ENCODE data around the gene EPHB1. TPM values are rescaled to one million over a fixed set of nuclear protein-coding genes. Genes with fewer than 3 reads are reported as not detected.

Gene EPHB1
- total RNA-seq, 3 donors from 2014 or later: 0.31 to 6.9 (median 0.64) TPM

DNA sequence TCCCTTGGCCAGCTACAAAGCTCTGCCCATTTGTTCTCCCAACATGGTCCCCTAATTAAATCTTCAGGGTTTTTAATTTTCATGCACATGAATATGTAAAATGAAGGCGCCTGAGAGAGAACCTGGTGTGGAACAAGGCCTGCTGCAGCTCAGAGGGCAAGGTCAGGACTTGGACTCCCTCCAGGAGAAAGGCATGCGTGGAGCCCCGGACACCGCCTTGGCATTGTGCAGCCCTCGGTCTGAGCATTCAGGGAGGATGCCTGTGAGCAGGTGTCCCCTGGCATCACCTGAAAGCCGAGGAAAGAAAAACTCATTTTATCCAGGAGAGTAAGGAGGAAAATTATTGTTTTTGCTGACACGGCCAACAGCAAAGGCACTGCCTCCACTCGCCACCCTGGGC lies 33.8 kb upstream of the EPHB1 start:
- H3K4me3 ChIP-seq: no peak overlapping the region
- no peak for ATAC-seq
- no peaks in the 10 kb centered on the region for H3K9me3 ChIP-seq
- intact Hi-C loops (cut with DNase I, micrococcal nuclease): no loop called here
- no peak for TF ChIP-seq CTCF (IDR thresholded peaks at IDR 0.05)
- no peak for DNase-seq
- no peaks in the 10 kb centered on the region for H3K4me1 ChIP-seq (ENCODE audit: low read depth)
- no peaks in the 10 kb centered on the region for H3K36me3 ChIP-seq (ENCODE audit: low read depth)

GRCh38 chr3:134762016-134762415 lies 33.0 kb upstream of the EPHB1 start:
- intact Hi-C loops (cut with DNase I, micrococcal nuclease): no loop called here
- no peak for TF ChIP-seq CTCF (IDR thresholded peaks at IDR 0.05)
- Histone ChIP-seq H3K9me3 (no peaks in the 10 kb centered on the region), H3K36me3 (ENCODE audit: low read depth) (no peaks in the 10 kb centered on the region), H3K4me3 (no peak overlapping the region), H3K4me1 (ENCODE audit: low read depth) (no peaks in the 10 kb centered on the region)
- DNase-seq (no peak), ATAC-seq (no peak)

DNA sequence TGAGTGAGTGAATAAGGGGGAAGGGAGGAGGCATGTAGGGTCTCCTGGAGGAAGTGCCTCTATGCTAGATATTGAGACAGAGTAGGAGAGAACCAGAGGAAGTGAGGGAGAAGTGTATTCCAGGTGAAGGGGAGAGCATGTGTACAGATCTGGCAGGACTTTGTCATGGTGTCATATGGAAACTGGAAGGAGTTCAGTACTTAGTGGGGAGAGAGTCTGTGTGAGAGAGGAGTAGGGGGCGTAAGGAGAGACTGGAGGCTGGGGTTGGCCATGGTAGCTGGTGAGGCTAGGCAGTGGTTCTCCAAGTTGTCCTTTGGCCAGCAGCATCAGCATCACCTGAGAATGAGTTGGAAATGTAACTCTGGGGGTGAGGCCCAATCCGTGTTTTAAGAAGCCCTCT lies 29.6 kb upstream of the EPHB1 start:
- TF ChIP-seq CTCF (IDR thresholded peaks at IDR 0.05): no peak
- no peak overlapping the region for H3K4me3 ChIP-seq
- no peaks in the 10 kb centered on the region for H3K9me3 ChIP-seq
- H3K36me3 ChIP-seq (ENCODE audit: low read depth): no peaks in the 10 kb centered on the region
- no peaks in the 10 kb centered on the region for H3K4me1 ChIP-seq (ENCODE audit: low read depth)
- no peak for DNase-seq
- ATAC-seq: no peak
- intact Hi-C loops (cut with DNase I, micrococcal nuclease): no loop called here

DNA sequence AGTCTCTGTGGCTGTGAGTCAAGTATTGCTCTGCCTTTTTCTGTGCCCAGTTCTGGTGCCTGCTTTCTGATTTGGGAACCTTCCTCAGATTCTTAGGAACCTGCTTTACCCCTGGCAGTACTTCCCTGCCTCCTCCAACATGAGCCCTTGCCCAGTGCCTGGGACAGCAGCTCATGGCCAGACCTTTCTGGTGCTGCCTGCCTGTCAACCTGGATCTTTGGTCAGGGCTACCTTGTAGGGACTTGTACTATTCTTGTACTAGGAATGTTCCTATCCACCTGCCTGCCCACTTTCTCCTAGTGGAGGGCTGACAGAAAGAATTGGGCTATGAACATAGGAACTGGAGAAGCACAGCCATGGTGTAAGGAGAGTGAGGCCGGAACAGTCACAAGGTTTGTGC lies 28.8 kb upstream of the EPHB1 start:
- H3K4me1 ChIP-seq (ENCODE audit: low read depth): no peaks in the 10 kb centered on the region
- intact Hi-C loops (cut with DNase I, micrococcal nuclease): no loop called here
- TF ChIP-seq CTCF (IDR thresholded peaks at IDR 0.05): no peak
- DNase-seq (no peak), ATAC-seq (no peak)
- no peaks in the 10 kb centered on the region for H3K36me3 ChIP-seq (ENCODE audit: low read depth)
- no peaks in the 10 kb centered on the region for H3K9me3 ChIP-seq
- no peak overlapping the region for H3K4me3 ChIP-seq

GRCh38 chr3:134768116-134768515 lies 26.9 kb upstream of the EPHB1 start:
- intact Hi-C loops (cut with DNase I, micrococcal nuclease): no loop called here
- DNase-seq (no peak), ATAC-seq (no peak)
- Histone ChIP-seq H3K4me3 (no peak overlapping the region), H3K9me3 (no peaks in the 10 kb centered on the region), H3K36me3 (ENCODE audit: low read depth) (no peaks in the 10 kb centered on the region), H3K4me1 (ENCODE audit: low read depth) (no peaks in the 10 kb centered on the region)
- TF ChIP-seq CTCF (IDR thresholded peaks at IDR 0.05): no peak

DNA sequence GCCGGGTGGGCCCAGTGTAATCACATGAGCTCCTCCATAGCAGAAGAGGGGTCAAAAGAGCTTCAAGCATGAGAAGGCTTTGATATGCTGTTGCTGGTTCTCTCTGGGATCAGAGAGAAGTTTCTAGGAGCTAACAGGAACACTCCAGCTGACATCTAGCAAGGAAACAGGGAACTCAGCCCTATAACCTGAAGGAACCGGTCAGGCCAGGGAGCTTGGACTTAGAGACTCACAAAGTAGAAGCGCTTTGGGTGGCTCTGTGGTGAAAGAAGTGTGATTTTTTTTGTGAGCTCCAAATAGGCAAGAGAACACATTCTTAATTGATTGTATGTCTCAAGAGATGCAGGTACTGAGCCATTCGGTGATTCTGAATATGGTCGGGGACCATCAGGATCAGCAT lies 26.2 kb upstream of the EPHB1 start:
- ATAC-seq: no peak
- TF ChIP-seq CTCF (IDR thresholded peaks at IDR 0.05): no peak
- no peaks in the 10 kb centered on the region for H3K9me3 ChIP-seq
- no peak for DNase-seq
- no peak overlapping the region for H3K4me3 ChIP-seq
- intact Hi-C loops (cut with DNase I, micrococcal nuclease): no loop called here
- H3K36me3 ChIP-seq (ENCODE audit: low read depth): no peaks in the 10 kb centered on the region
- no peaks in the 10 kb centered on the region for H3K4me1 ChIP-seq (ENCODE audit: low read depth)
